NCI-H2227 (cell line): ENCODE measurements around the gene PTPRN2.

Experiments used
- DNase-seq: peaks from one replicate; lab custom pipeline; 2025; ENCODE audit not compliant: unreplicated experiment; lab: John Stamatoyannopoulos, UW

PTPRN2 gene

GRCh38 chr7:157615852-157616251, 971.8 kb downstream of the PTPRN2 start:
- no peak for DNase-seq

- DNase-seq, result no peak
Measured at GRCh38 chr7:157615101-157615817, 972.4 kb downstream of the PTPRN2 start.

DNA sequence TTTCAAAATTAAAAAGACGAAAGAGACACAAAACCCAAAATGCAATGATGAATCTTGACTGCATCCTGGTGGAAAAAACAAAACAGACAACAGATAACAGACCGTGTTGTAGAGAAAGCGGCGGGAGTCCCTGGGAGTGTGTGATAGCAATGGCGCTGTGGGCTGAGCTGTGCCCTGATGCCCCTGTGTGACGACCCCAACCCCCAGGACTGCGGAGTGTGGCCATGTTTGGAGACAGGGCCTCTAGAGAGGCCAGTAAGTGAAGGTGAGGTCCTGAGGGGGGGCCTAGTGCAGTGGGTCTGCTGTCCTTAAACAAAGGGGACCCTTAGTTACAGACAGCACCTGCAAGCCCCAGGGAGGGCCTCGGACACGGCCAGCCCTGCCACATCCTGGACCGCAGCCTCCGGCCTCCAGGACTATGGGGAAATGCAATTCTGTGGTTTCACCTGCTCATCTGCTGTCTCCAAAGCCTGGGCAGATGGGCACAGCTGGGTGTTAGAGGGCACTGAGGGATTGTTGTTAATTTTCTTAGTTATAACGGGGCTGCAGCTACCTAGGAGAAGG, 973.1 kb downstream of the PTPRN2 start:
- no peak for DNase-seq

DNA sequence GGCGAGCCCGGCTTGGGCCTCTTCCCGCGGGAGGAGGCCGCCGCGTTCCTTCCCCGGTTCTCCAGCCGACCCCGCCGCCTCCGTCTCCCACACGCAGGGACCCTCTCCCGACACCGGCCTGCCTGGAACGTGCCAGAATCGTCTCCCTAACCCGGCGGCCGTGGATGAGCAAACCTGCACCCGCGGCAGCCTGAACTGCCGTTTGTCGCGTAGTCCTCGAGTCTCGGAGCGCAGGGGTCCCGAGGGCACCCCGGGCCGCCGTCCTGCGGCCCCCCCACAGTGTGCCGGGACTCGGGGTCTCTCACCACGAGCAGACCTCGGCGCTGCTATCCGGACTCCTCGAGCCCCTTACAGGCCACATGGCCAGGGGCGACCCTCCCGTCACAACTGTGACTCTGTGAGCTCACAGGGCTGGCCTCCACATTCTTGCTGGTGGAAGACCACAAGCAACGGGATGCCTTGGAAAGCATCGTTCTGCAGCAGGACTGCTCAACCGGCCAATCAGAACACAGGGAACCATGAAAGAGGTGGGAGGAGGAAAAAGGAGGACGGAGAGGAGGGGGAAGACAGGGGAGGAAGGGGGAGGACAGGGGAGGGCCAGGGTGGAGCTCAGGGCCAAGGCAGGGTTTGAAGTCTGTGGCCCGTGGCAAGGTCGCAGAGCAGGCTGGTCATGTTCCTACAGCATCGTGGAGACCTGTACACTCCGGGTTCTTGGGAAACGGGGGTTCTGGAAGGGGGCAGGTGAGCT, 973.9 kb downstream of the PTPRN2 start:
- DNase-seq, result no peak

DNA sequence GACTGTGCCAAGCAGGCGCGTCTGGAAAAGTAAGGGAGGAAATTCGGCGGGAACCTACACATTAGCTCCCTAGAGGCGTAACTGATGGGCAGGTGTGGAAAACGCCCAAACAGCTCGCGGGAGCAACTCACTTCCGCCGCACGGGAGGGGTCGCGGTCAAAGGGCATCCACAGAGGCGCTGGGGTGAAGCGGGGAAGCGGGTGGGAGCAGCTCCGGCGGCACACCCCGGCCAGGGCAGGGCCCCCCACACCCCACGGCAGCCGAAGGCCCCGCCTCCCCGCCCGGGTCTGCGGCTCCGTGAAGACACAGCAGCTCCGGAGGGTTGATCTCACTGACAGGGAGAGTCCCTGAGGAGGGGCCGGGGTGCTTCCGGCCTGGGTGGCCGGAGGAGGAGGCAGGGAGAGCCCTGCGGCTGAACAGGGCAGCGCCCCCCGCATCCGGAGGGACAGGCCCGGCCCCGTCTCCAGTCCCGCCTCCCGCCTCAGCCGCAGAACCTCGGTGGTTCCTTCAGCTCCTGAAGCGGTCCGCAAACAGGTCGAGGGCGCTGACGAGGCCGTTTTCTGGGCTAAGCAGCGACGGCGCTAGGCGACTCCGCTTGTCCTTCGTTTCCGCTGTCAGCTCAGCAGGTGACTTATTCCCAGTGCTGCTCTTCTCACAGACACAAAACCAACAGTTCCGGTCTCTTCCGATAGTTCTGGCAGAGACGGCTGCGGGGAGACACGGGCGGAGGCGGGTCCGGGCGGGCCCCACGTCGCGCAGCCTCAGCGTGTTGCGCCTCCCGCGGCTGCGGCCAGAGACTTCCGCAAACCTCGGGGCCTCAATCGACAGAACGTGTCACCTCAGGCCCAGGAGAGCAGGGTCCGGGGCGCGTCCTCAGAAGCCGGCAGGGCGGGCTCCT, 974.7 kb downstream of the PTPRN2 start:
- DNase-seq, result no peak

DNA sequence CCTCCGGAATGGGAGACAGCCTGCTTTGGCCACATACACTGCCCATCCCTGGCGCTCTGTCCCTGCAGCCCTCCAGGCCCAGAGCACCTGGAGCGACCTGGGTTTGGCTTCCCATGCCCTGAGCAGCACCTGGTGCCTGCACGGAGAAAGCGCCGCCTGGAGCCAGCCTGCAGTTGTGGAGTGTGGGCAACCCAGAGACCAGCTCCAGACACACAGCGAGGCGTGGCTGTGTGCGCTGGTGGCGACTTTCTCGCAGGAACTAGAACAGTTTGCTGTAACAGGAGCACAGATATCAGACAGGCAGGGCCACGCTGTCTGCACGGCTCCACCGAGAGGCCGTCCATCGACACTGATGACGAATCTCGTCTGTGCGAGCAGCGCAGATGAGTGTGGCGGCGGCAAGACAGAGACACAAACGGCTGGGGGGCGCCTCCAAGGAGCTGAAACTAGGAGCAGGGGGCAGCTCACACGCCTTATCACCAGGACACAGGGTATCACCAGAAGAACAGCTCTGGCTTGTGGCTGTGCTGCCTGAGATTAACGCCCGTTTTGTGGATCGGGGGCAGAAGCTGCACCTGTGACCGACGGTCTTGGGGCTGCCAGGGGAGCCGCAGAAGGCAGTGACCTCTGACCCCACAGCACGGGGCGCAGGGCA, 975.5 kb downstream of the PTPRN2 start:
- DNase-seq, result no peak

- DNase-seq, result no peak
Measured at GRCh38 chr7:157611341-157611740, 976.3 kb downstream of the PTPRN2 start.

DNA sequence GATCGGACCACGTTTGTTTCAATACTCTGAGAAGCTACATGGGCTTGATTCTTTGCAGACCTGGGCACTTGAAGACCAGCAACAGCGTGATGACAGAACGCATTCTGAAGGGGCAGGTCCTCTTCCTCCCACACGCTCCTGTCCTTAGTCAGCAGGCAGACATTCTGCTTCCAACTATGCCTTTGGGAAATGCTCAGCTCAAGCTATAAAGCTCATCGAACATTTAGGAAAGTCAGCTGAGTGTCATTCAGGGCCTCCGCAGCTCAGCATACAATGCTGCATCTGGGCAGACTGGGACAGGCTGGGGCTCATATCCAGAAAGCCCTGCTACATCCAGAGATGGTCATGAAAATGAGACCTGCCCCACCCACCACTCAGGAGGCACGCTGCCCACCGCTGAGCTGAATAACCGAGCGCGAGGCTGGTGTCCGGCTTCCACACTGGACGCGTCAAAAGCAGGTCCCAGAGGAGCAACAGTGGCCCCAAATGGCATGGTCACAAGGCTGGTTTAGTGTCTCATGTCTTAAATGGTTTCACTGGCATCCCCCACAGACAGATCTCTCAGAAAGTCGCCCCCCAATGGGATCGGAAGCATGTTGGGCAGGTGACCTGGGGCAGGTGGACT, 976.8 kb downstream of the PTPRN2 start:
- no peak for DNase-seq

- no peak for DNase-seq
Measured at GRCh38 chr7:157609932-157610640, 977.5 kb downstream of the PTPRN2 start.

GRCh38 chr7:157609516-157609915, 978.1 kb downstream of the PTPRN2 start:
- no peak for DNase-seq

GRCh38 chr7:157607218-157607617, 980.4 kb downstream of the PTPRN2 start:
- no peak for DNase-seq

GRCh38 chr7:157606140-157606539, 981.5 kb downstream of the PTPRN2 start:
- no peak for DNase-seq

GRCh38 chr7:157605638-157606037, 982.0 kb downstream of the PTPRN2 start:
- no peak for DNase-seq

GRCh38 chr7:157604661-157605381, 982.8 kb downstream of the PTPRN2 start:
- no peak for DNase-seq

DNA sequence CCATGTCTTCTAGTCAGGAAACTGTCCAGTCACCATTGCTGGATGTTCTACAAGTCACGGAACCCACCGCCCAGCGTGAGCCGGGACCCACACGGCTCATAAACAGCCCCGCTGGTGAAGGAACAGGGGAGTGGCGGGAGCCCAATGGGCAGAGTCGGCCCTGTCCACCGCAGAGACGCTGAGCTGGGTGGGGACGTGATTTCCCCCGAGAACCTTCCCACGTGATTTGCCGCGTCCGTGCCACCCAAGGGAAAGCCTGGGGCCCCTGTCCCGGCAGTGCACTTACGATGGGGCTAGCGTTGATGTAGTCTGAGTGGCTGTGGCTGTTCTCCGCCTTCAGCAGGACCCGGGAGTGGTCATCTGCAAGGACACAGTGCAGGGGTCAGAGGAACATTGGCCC, 983.9 kb downstream of the PTPRN2 start:
- DNase-seq, result no peak

DNA sequence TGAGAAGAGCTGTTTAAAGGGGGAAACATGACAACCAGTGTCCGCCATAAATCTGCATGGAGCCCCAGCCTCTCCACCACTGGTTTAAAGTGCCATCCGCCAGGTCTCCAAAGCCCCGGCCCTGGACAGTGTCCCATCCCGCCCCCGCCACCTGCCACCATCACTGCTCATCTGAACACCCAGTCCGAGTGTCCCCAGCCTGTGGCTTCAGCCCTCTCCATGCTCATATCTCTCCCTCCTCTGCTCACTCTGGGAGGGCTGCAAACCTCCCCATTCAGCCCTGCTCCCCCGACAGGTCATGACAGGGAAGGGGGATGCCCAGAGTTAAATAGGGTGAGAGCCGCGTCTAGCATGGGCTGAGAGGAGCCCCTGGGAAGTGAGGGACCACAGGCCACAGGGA, 984.6 kb downstream of the PTPRN2 start:
- DNase-seq, result no peak

GRCh38 chr7:157602581-157602980, 985.0 kb downstream of the PTPRN2 start:
- DNase-seq, result no peak

DNA sequence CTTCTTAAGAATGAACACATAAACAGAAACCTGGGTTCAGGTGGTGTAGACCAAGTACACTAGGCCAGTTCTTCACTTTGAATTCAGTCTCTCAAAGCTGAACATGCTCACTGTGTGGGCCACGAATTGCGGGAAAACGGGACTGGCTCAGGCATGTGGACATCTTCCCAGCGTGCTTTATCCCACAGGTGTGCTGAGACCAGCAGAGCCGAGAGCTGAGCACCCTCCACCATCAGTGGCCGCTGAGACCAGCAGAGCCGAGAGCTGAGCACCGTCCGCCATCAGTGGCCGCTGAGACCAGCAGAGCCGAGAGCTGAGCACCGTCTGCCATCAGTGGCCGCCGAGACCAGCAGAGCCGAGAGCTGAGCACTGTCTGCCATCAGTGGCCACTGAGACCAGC, 985.5 kb downstream of the PTPRN2 start:
- no peak for DNase-seq

DNA sequence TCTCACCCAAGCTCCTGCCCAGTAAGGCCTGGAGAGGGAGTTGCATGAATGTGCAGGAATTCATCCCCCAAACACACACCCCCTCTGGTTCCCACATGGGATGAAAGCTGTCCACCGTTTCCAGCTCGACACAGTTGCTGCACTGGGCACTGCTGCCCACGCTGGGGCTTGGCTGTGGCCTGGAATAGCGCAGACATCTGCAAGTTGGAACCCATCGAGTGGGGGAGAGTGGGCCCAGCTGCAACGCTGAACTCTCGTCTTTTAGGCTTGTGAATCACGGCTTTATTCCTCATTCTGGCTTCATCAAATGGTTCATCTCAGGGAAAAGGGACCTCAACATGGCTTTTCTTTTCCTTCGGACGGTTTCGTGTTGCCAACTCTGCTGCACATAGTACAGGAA, 986.1 kb downstream of the PTPRN2 start:
- peak; percentile 81 for DNase-seq
